Upper lobe of left lung (tissue), 6 donors: ENCODE data around the gene IFIT1. TPM values are rescaled to one million over a fixed set of nuclear protein-coding genes. Genes with fewer than 3 reads are reported as not detected.
"Not testable (repeated sequence)": the region's sequence is repeated elsewhere in the genome, so short reads cannot be mapped to it uniquely, and the experiment has no call there.

ENCODE experiments used
- ATAC-seq, 2 donors: fragments of 200-7000 bp; cut with Tn5 transposase; one replicate each; pipeline ENCODE4 v1.9.1; 2022; ENCODE audit warnings: mild to moderate bottlenecking in 2 of 2, moderate library complexity in 2 of 2; ENCODE audit not compliant: low FRiP score in 2 of 2
- DNase-seq, 2 donors: peaks; one replicate each; pipeline ENCODE4 v3.0.0-alpha.2; 2019 to 2020
- H3K27ac ChIP-seq, 4 donors: fragments of 200-600 bp; sonication (generic); one replicate each; pipeline ENCODE4 v1.5.1; 2016 to 2019
- H3K27me3 ChIP-seq, 4 donors: fragments of 200-600 bp; sonication (generic); one replicate each; pipeline ENCODE4 v1.5.1; 2017 to 2019
- H3K36me3 ChIP-seq, 4 donors: fragments of 200-600 bp; sonication (generic); one replicate each; pipeline ENCODE4 v1.5.1; 2016 to 2019
- H3K4me1 ChIP-seq, 4 donors: fragments of 200-600 bp; sonication (generic); one replicate each; pipeline ENCODE4 v1.5.1; 2018 to 2019
- H3K4me3 ChIP-seq, 4 donors: fragments of 200-600 bp; sonication (generic); one replicate each; pipeline ENCODE4 v1.5.1; 2017 to 2019; ENCODE audit warnings: mild to moderate bottlenecking in 2 of 4, moderate library complexity in 1 of 4
- H3K9me3 ChIP-seq, 4 donors: fragments of 200-600 bp; sonication (generic); one replicate each; pipeline ENCODE4 v1.5.1; 2018 to 2019
- CTCF ChIP-seq, 6 experiments: fragments of 450-650 bp in 4 of 6; fragments of 200-600 bp in 2 of 6; sonication (generic) in 2 of 6; IDR thresholded peaks; one replicate each; pipeline ENCODE4 v1.5.1; 2016 to 2019; ENCODE audit warnings: antibody characterized with exemption in 6 of 6
- EP300 ChIP-seq, 4 donors: sonication (generic); formaldehyde crosslinking; IDR thresholded peaks; one replicate each; pipeline ENCODE4 v1.5.1; 2017; ENCODE audit warnings: antibody characterized with exemption in 4 of 4, control low read depth in 2 of 4
- POLR2A ChIP-seq, 4 donors: fragments of 450-650 bp; IDR thresholded peaks; one replicate each; pipeline ENCODE4 v1.5.1; 2016 to 2017; ENCODE audit warnings: antibody characterized with exemption in 4 of 4, mild to moderate bottlenecking in 2 of 4
- POLR2AphosphoS5 ChIP-seq, 2 donors: sonication (generic); formaldehyde crosslinking; IDR thresholded peaks; one replicate each; pipeline ENCODE4 v1.5.1; 2017; ENCODE audit warnings: antibody characterized with exemption in 2 of 2
- WGBS, 2 donors: methylation state at CpG; one replicate each; pipeline ENCODE4 v1.1.5; 2017 to 2018; 5-methylcytosine and 5-hydroxymethylcytosine counted together
- total RNA-seq, 6 donors: library from RNA; depleted of rRNA in 4 of 6; stranded (reverse); fragments of >200 nt in 4 of 6; gene quantifications; one replicate each; pipeline versions ENCODE4 v1.1.0 to v1.2.1, GENCODE V29; 2016 to 2021
- donor health status: DM: no; HTN: no; CAD: no; lungs with moderate emphysema.
- donor health status: DM: no; HTN: yes; CAD: no; lungs with severe emphysema.

IFIT1 gene
- total RNA-seq, 6 donors from 2014 or later, result 9.8 to 54.9 (median 18.1) TPM

DNA sequence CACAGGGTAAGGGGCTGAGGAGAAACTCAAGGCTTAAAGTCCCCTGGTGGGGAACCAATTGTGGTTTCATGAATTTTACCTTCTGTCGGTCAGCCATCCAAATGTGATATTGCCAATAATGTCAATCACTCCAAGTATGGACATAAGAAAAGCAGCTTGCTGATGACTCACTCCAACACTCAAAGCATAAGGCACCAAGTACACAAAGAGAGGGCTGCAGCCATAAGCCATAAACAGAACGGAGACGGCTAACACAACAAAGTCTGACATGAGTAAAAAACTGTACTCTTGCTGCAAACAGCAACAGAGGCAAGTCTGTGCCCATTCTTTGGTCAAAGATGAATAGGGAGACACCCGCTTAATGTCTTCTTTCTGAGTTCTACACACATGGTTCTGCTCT lies 46.1 kb downstream of the IFIT1 start:
- no peak overlapping the region for H3K4me3 ChIP-seq
- no peaks in the 10 kb centered on the region for H3K4me1 ChIP-seq
- H3K9me3 ChIP-seq, result no peaks in the 10 kb centered on the region
- 88 to 96% methylated on average over 4 of the region's 4 CpGs for WGBS, 2 donors
- no peak for DNase-seq
- H3K27me3 ChIP-seq, result no peaks in the 10 kb centered on the region
- TF ChIP-seq CTCF (IDR thresholded peaks at IDR 0.05) (no peak), POLR2AphosphoS5 (IDR thresholded peaks at IDR 0.05) (no peak), EP300 (IDR thresholded peaks at IDR 0.05) (no peak), POLR2A (IDR thresholded peaks at IDR 0.05) (no peak)
- no peaks in the 10 kb centered on the region for H3K36me3 ChIP-seq
- ATAC-seq, result no peak
- no peak overlapping the region for H3K27ac ChIP-seq

DNA sequence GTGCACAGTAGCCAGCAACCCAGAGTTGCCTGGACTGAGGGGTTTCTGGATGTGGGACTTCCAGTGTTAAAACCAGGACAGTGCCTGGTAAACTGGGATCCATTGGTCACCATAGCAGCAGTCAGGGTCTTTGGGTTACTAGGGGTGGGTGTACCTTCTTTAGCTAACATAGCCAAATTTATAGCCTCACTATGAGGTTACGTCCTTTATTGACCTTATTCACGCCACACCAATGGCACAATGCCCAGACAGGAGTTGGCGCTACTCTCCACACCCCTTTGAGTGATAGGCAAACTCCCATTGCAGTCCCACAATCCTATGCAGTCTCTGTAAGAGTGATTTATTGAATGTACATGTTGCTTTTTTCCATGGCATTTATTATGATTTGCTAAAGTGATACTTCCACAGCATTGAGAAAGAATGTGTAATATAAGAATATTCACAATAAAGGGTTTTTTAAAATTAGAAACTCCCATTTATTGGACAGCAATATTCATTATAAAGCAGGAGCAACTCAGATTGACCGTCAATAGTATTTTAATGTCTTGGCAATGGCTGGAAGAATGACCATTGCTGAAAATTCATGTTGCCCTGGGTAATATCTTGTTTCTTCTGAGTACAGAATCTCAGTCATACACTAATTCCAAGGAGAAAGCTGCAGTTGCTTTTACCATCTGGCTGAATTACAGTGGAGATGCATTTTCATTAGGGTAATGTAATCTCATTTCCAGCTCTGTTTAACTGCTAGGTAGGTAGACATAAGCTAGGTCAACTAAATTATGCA lies 48.0 kb downstream of the IFIT1 start:
- 80 to 95% methylated on average over 4 of the region's 4 CpGs for WGBS, 2 donors
- peak; percentile 24 to 57 for ATAC-seq

GRCh38 chr10:89442289-89442688 lies 49.9 kb downstream of the IFIT1 start:
- Histone ChIP-seq H3K36me3 (no peaks in the 10 kb centered on the region), H3K9me3 (no peaks in the 10 kb centered on the region), H3K4me1 (no peaks in the 10 kb centered on the region), H3K4me3 (no peak overlapping the region), H3K27ac (no peak overlapping the region), H3K27me3 (no peaks in the 10 kb centered on the region)
- no peak for ATAC-seq
- DNase-seq, result no peak
- TF ChIP-seq POLR2A (IDR thresholded peaks at IDR 0.05), result no peak
- no peak for TF ChIP-seq EP300 (IDR thresholded peaks at IDR 0.05)
- TF ChIP-seq CTCF (IDR thresholded peaks at IDR 0.05), result no peak
- no peak for TF ChIP-seq POLR2AphosphoS5 (IDR thresholded peaks at IDR 0.05)
- WGBS, 2 donors, result 79 to 85% methylated on average over 1 of the region's 1 CpG

More for the DNA sequence above, 48.0 kb downstream of the IFIT1 start:
- TF ChIP-seq CTCF (IDR thresholded peaks at IDR 0.05), result no peak
- TF ChIP-seq POLR2AphosphoS5 (IDR thresholded peaks at IDR 0.05), result no peak
- no peak for TF ChIP-seq POLR2A (IDR thresholded peaks at IDR 0.05)
- no peaks in the 10 kb centered on the region for H3K36me3 ChIP-seq
- no peak overlapping the region for H3K4me3 ChIP-seq
- DNase-seq, result peak in 1 of 2 donors; percentile 80
- H3K27ac ChIP-seq, result no peak overlapping the region
- H3K4me1 ChIP-seq, result no peaks in the 10 kb centered on the region
- H3K27me3 ChIP-seq, result no peaks in the 10 kb centered on the region
- H3K9me3 ChIP-seq, result no peaks in the 10 kb centered on the region

- not testable (repeated sequence) for H3K27me3 ChIP-seq, H3K27ac ChIP-seq, H3K9me3 ChIP-seq, H3K36me3 ChIP-seq, H3K4me1 ChIP-seq, ATAC-seq, H3K4me3 ChIP-seq
- peak in 1 of 2 donors; percentile 34 for DNase-seq
- WGBS, 2 donors, result 93 to 95% methylated on average over 3 to 7 of the region's 7 CpGs
These were observed 52.4 kb downstream of the IFIT1 start for GRCh38 chr10:89444819-89445218.

- no peak overlapping the region for H3K4me3 ChIP-seq
- ATAC-seq, result no peak
- no peaks in the 10 kb centered on the region for H3K9me3 ChIP-seq
- no peaks in the 10 kb centered on the region for H3K27me3 ChIP-seq
- TF ChIP-seq POLR2AphosphoS5 (IDR thresholded peaks at IDR 0.05) (no peak), EP300 (IDR thresholded peaks at IDR 0.05) (no peak), POLR2A (IDR thresholded peaks at IDR 0.05) (no peak), CTCF (IDR thresholded peaks at IDR 0.05) (no peak)
- H3K36me3 ChIP-seq, result no peaks in the 10 kb centered on the region
- H3K4me1 ChIP-seq, result peaks cover 0 to 13% (median 8%) of the 10 kb centered on the region in 4 donors
- DNase-seq, result no peak
- H3K27ac ChIP-seq, result no peak overlapping the region
- 80 to 86% methylated on average over 2 of the region's 2 CpGs for WGBS, 2 donors
These were observed 58.5 kb downstream of the IFIT1 start for GRCh38 chr10:89450901-89451300.
